H1 (cell line): ENCODE results near the gene GLTP. TPM values are rescaled to one million over a fixed set of nuclear protein-coding genes. Genes with fewer than 3 reads are reported as not detected.

Source experiments
- ASH2L ChIP-seq: fragments of 200-600, 300-600 bp; sonication (generic); IDR thresholded peaks from one replicate; pipeline ENCODE4 v1.7.1; 2017; ENCODE audit warnings: low read length
- BRCA1 ChIP-seq: IDR thresholded peaks from 2 replicates; pipeline ENCODE4 v1.6.1; 2012; ENCODE audit warnings: low read depth, low read length, improper control_type of control experiment
- CHD1 ChIP-seq: IDR thresholded peaks from 2 replicates; pipeline ENCODE4 v1.6.1; 2012; ENCODE audit warnings: low read depth, low read length, improper control_type of control experiment
- EP300 ChIP-seq, 2 experiments: IDR thresholded peaks; 1 replicate in 1 of 2; 2 replicates in 1 of 2; pipeline ENCODE4 v1.6.1; 2011 to 2012; ENCODE audit warnings: low read depth in 2 of 2, low read length in 2 of 2, mild to moderate bottlenecking in 2 of 2, borderline replicate concordance in 1 of 2, inconsistent platforms in 1 of 2, moderate library complexity in 1 of 2
- EZH2 ChIP-seq: fragments of 200-600 bp; sonication (generic); IDR thresholded peaks from 2 replicates; pipeline ENCODE4 v1.7.1; 2012; ENCODE audit warnings: low read depth, mild to moderate bottlenecking, moderate library complexity, low read length, inconsistent platforms; ENCODE audit not compliant: severe bottlenecking
- HDAC2 ChIP-seq, 2 experiments: fragments of 300-600 bp in 1 of 2; sonication (generic) in 1 of 2; IDR thresholded peaks; 2 replicates each; pipeline ENCODE4 v1.6.1; 2011 to 2012; ENCODE audit warnings: low read depth in 2 of 2, low read length in 2 of 2, mild to moderate bottlenecking in 2 of 2, moderate library complexity in 2 of 2, borderline replicate concordance in 1 of 2, inconsistent platforms in 1 of 2
- HDAC6 ChIP-seq: IDR thresholded peaks from one replicate; pipeline ENCODE4 v1.7.1; 2012; ENCODE audit warnings: low read depth, mild to moderate bottlenecking, inconsistent platforms, low read length, moderate library complexity
- NRF1 ChIP-seq: IDR thresholded peaks from 2 replicates; pipeline ENCODE4 v1.6.1; 2011; ENCODE audit warnings: mild to moderate bottlenecking, low read depth, low read length, improper control_type of control experiment
- PHF8 ChIP-seq: fragments of 200-600 bp; sonication (generic); conservative IDR thresholded peaks from 2 replicates; pipeline ENCODE4 v1.7.1; 2012; ENCODE audit warnings: low read depth, mild to moderate bottlenecking, inconsistent platforms, low read length, moderate library complexity
- POLR2A ChIP-seq, 2 experiments: IDR thresholded peaks; 1 replicate in 1 of 2; 2 replicates in 1 of 2; pipeline ENCODE4 v1.6.1; 2011; ENCODE audit warnings: low read depth in 2 of 2, low read length in 2 of 2, mild to moderate bottlenecking in 2 of 2; ENCODE audit errors: control extremely low read depth in 1 of 2
- POLR2AphosphoS5 ChIP-seq: IDR thresholded peaks from 2 replicates; pipeline ENCODE4 v1.6.1; 2011; ENCODE audit warnings: low read depth, low read length
- POU5F1 ChIP-seq: IDR thresholded peaks from 2 replicates; pipeline ENCODE4 v1.6.1; 2011; ENCODE audit warnings: low read depth, mild to moderate bottlenecking, low read length, moderate library complexity
- RAD21 ChIP-seq, 2 experiments: IDR thresholded peaks in 1 of 2; conservative IDR thresholded peaks in 1 of 2; 2 replicates each; pipeline ENCODE4 v1.6.1; 2011; ENCODE audit warnings: low read depth in 2 of 2, low read length in 2 of 2, improper control_type of control experiment in 1 of 2, inconsistent platforms in 1 of 2, mild to moderate bottlenecking in 1 of 2, moderate library complexity in 1 of 2
- RXRA ChIP-seq: IDR thresholded peaks from 2 replicates; pipeline ENCODE4 v1.6.1; 2011; ENCODE audit warnings: low read depth, mild to moderate bottlenecking, low read length, moderate library complexity; ENCODE audit not compliant: insufficient read depth
- SAP30 ChIP-seq: fragments of 300-600 bp; sonication (generic); IDR thresholded peaks from 2 replicates; pipeline ENCODE4 v1.7.1; 2012; ENCODE audit warnings: low read length, moderate library complexity, mild to moderate bottlenecking, inconsistent platforms; ENCODE audit not compliant: insufficient read depth, insufficient replicate concordance
- SIX5 ChIP-seq: IDR thresholded peaks from 2 replicates; pipeline ENCODE4 v1.6.1; 2011; ENCODE audit warnings: mild to moderate bottlenecking, low read depth, low read length
- polyA plus RNA-seq, 7 experiments: library from polyadenylated mRNA; depleted of rRNA in 3 of 7; stranded (reverse) in 5 of 7; unstranded in 2 of 7; fragments of >200 nt in 5 of 7; fragments of 200-250 nt in 2 of 7; gene quantifications; 1 replicate in 5 of 7; 2 replicates in 1 of 7; 4 replicates in 1 of 7; pipeline versions ENCODE4 v1.2.1 to v1.2.3, GENCODE V29; 2011 to 2013; ENCODE audit warnings: missing spikeins in 2 of 7, mixed read lengths in 2 of 7
- total RNA-seq: library from RNA; stranded (reverse); fragmentation: NEBNext Ultra II Directional; extraction: Animal tissue kit (Norgen Biotek cat#: 25700); gene quantifications from 2 replicates; pipeline ENCODE4 v1.2.1, GENCODE V29; 2021
- TF ChIP-seq, protein P1 (sequence below), 3 experiments: IDR thresholded peaks; 1 replicate in 2 of 3; 2 replicates in 1 of 3; pipeline versions ENCODE4 v1.5.1 to v1.6.1; 2011; ENCODE audit warnings: low read length in 3 of 3, mild to moderate bottlenecking in 3 of 3, inconsistent platforms in 2 of 3, low read depth in 1 of 3, moderate library complexity in 1 of 3; ENCODE audit not compliant: insufficient read depth in 1 of 3; ENCODE audit errors: control extremely low read depth in 1 of 3

GLTP gene
- total and polyA plus RNA-seq, 2 of the 8 experiments (the other 6 are each of a cell fraction or from before 2014, with no cell fraction given) = 9.8 to 26.1 TPM

- no peak for TF ChIP-seq EZH2
- 0 out of 4 replicates have a peak, but pooled peaks of 1 of the 2 experiments have one; percentile 50 for TF ChIP-seq HDAC2 (IDR thresholded peaks at IDR 0.05; ENCODE audit: borderline replicate concordance in 1 of 2, low read depth in 2 of 2, low read length in 2 of 2)
- no peak for TF ChIP-seq SAP30
- TF ChIP-seq CHD1 = no peak
- no peak for TF ChIP-seq SIX5
- no peak for TF ChIP-seq POLR2AphosphoS5
- no peak for TF ChIP-seq HDAC6
- TF ChIP-seq, protein P1, sequence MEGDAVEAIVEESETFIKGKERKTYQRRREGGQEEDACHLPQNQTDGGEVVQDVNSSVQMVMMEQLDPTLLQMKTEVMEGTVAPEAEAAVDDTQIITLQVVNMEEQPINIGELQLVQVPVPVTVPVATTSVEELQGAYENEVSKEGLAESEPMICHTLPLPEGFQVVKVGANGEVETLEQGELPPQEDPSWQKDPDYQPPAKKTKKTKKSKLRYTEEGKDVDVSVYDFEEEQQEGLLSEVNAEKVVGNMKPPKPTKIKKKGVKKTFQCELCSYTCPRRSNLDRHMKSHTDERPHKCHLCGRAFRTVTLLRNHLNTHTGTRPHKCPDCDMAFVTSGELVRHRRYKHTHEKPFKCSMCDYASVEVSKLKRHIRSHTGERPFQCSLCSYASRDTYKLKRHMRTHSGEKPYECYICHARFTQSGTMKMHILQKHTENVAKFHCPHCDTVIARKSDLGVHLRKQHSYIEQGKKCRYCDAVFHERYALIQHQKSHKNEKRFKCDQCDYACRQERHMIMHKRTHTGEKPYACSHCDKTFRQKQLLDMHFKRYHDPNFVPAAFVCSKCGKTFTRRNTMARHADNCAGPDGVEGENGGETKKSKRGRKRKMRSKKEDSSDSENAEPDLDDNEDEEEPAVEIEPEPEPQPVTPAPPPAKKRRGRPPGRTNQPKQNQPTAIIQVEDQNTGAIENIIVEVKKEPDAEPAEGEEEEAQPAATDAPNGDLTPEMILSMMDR (IDR thresholded peaks at IDR 0.05; ENCODE audit: control extremely low read depth in 1 of 3, insufficient read depth in 1 of 3, low read depth in 1 of 3, low read length in 3 of 3) = no peak
- TF ChIP-seq POU5F1 = no peak
- no peak for TF ChIP-seq PHF8
- no peak for TF ChIP-seq RXRA
- TF ChIP-seq BRCA1 = no peak
- TF ChIP-seq RAD21 (IDR thresholded peaks at IDR 0.05 in 1 of 2, conservative IDR thresholded peaks at IDR 0.05 in 1 of 2; ENCODE audit: low read depth in 2 of 2, low read length in 2 of 2) = no peak
- no peak for TF ChIP-seq ASH2L
- no peak for TF ChIP-seq NRF1
- no peak for TF ChIP-seq POLR2A (IDR thresholded peaks at IDR 0.05; ENCODE audit: control extremely low read depth in 1 of 2, low read depth in 2 of 2, low read length in 2 of 2)
- no peak for TF ChIP-seq EP300 (IDR thresholded peaks at IDR 0.05; ENCODE audit: borderline replicate concordance in 1 of 2, low read depth in 2 of 2, low read length in 2 of 2)
Observed at GRCh38 chr12:109833307-109834189, 46.8 kb downstream of the GLTP start, which contains the start of gene TRPV4 (continued).
